Large intestine (tissue), 3 donors: Measurements from ENCODE around the gene DKK3. TPM values are rescaled to one million over a fixed set of nuclear protein-coding genes. Genes with fewer than 3 reads are reported as not detected.
A peak's percentile ranks its signal among the peaks of the same experiment; 100 is the strongest.

Source experiments
- DNase-seq, 2 donors: peaks; one replicate each; pipeline versions ENCODE4 v3.0.0 to v3.0.0-alpha.2; 2013
- H3K27ac ChIP-seq: one replicate; pipeline ENCODE4 v1.5.1; 2013; ENCODE audit warnings: low read length
- H3K27me3 ChIP-seq: 2 replicates; pipeline ENCODE4 v1.6.1; 2013; ENCODE audit warnings: low read length; ENCODE audit not compliant: control insufficient read depth, insufficient read depth
- H3K36me3 ChIP-seq: 2 replicates; pipeline ENCODE4 v1.6.1; 2013; ENCODE audit warnings: low read length; ENCODE audit not compliant: control insufficient read depth, insufficient read depth
- H3K4me1 ChIP-seq: one replicate; pipeline ENCODE4 v1.6.1; 2013; ENCODE audit warnings: low read length; ENCODE audit not compliant: control insufficient read depth, insufficient read depth
- H3K4me3 ChIP-seq: one replicate; pipeline ENCODE4 v1.5.1; 2013; ENCODE audit warnings: low read length
- H3K9me3 ChIP-seq: one replicate; pipeline ENCODE4 v1.6.1; 2013; ENCODE audit warnings: mild to moderate bottlenecking, low read depth, low read length, moderate library complexity; ENCODE audit not compliant: control insufficient read depth
- WGBS: methylation state at CpG from one replicate; pipeline ENCODE4 v1.1.5; 2013; ENCODE audit warnings: low lambda C conversion rate; ENCODE audit not compliant: insufficient coverage; 5-methylcytosine and 5-hydroxymethylcytosine counted together
- polyA plus RNA-seq: library from polyadenylated mRNA; unstranded; fragments of 120-200 nt; gene quantifications from one replicate; pipeline ENCODE4 v1.2.1, GENCODE V29; 2013

The DKK3 gene
- polyA plus RNA-seq, 1 donor = 31.4 TPM

- Histone ChIP-seq H3K4me3 (no peak overlapping the region), H3K27me3 (peaks cover 2% of the 10 kb centered on the region), H3K36me3 (no peaks in the 10 kb centered on the region), H3K4me1 (peaks cover 10% of the 10 kb centered on the region), H3K9me3 (no peaks in the 10 kb centered on the region), H3K27ac (no peak overlapping the region)
- DNase-seq = no peak
- WGBS = no CpG with 5 or more reads among the region's 10 CpGs
These were observed 26.0 kb downstream of the DKK3 start for GRCh38 chr11:11982461-11982860.

- Histone ChIP-seq H3K9me3 (no peaks in the 10 kb centered on the region), H3K36me3 (no peaks in the 10 kb centered on the region), H3K4me1 (peaks cover 13% of the 10 kb centered on the region), H3K27me3 (peaks cover 2% of the 10 kb centered on the region), H3K27ac (no peak overlapping the region), H3K4me3 (no peak overlapping the region)
- WGBS = no CpG with 5 or more reads among the region's 6 CpGs
- DNase-seq = no peak
These were observed 26.6 kb downstream of the DKK3 start for GRCh38 chr11:11981840-11982239.

GRCh38 chr11:11981364-11981763, 27.1 kb downstream of the DKK3 start:
- H3K27ac ChIP-seq = no peak overlapping the region
- no peak for DNase-seq
- no CpG with 5 or more reads among the region's 5 CpGs for WGBS

DNA sequence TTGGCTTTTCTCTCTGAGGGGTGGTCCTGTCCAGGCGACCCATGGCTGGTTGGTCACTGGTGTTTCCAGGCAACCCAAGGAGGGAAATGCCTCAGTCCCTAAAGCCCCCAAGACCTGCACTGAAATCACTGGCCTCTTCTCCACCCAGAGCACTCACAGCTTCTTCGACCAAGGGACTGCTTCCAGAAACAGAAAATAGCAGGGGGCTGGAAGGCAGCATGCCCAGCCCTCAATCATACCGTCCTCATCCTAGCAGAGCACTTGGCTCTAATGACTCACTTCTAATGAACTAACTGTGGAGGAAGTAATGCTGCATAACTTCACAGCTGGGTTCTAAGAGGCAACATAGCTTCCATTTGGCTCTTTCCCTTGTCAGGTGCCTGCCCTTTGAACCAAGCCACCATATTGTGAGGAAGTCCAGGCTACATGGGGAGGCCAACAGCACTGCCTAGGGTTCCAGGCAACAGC, 27.6 kb downstream of the DKK3 start:
- H3K36me3 ChIP-seq = no peaks in the 10 kb centered on the region
- peaks cover 2% of the 10 kb centered on the region for H3K27me3 ChIP-seq
- no peak for DNase-seq
- H3K4me1 ChIP-seq = peaks cover 20% of the 10 kb centered on the region
- no peak overlapping the region for H3K27ac ChIP-seq
- H3K9me3 ChIP-seq = no peaks in the 10 kb centered on the region
- H3K4me3 ChIP-seq = no peak overlapping the region
- WGBS = no CpG with 5 or more reads among the region's 3 CpGs

More at GRCh38 chr11:11981364-11981763, 27.1 kb downstream of the DKK3 start:
- H3K27me3 ChIP-seq = peaks cover 2% of the 10 kb centered on the region
- H3K36me3 ChIP-seq = no peaks in the 10 kb centered on the region
- H3K4me3 ChIP-seq = no peak overlapping the region
- peaks cover 18% of the 10 kb centered on the region for H3K4me1 ChIP-seq
- H3K9me3 ChIP-seq = no peaks in the 10 kb centered on the region

DNA sequence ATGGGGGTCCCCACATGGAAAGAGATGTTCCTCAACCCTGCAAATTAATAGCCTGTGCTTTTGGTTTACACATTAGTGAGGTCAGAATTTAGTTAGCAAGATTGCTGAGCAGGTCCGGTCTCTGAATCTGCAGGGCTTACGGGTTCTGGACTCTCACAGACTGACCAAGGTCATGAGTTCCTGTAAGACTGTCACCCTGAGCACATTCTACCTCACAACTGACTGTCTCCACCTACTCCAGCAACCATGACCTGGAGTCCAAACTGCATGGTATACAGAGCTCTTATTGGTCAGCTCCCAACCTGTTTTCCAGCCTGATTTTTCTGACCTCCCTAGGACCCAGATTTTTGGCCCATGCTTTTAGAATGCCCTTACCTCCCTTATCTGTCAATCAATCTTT, 28.2 kb downstream of the DKK3 start:
- H3K4me3 ChIP-seq = no peak overlapping the region
- H3K27ac ChIP-seq = no peak overlapping the region
- H3K4me1 ChIP-seq = peaks cover 20% of the 10 kb centered on the region
- peak in 1 of 2 donors; percentile 23 for DNase-seq
- no CpG with 5 or more reads among the region's 2 CpGs for WGBS
- no peaks in the 10 kb centered on the region for H3K9me3 ChIP-seq
- H3K36me3 ChIP-seq = no peaks in the 10 kb centered on the region
- H3K27me3 ChIP-seq = peaks cover 2% of the 10 kb centered on the region

GRCh38 chr11:11979488-11980117, 28.8 kb downstream of the DKK3 start:
- peak; percentile 47 to 62 for DNase-seq
- peak overlapping the region; percentile 8 for H3K27ac ChIP-seq
- H3K4me1 ChIP-seq = peaks cover 20% of the 10 kb centered on the region
- H3K36me3 ChIP-seq = no peaks in the 10 kb centered on the region
- H3K4me3 ChIP-seq = no peak overlapping the region
- no peaks in the 10 kb centered on the region for H3K9me3 ChIP-seq
- H3K27me3 ChIP-seq = peaks cover 2% of the 10 kb centered on the region
- WGBS = no CpG with 5 or more reads among the region's 8 CpGs

GRCh38 chr11:11978792-11979487, 29.5 kb downstream of the DKK3 start:
- no CpG with 5 or more reads among the region's 13 CpGs for WGBS
- H3K4me1 ChIP-seq = peaks cover 20% of the 10 kb centered on the region
- peak overlapping the region; percentile 8 for H3K27ac ChIP-seq
- no peak overlapping the region for H3K4me3 ChIP-seq
- peaks cover 2% of the 10 kb centered on the region for H3K27me3 ChIP-seq
- DNase-seq = peak; percentile 26 to 41
- H3K36me3 ChIP-seq = no peaks in the 10 kb centered on the region
- H3K9me3 ChIP-seq = no peaks in the 10 kb centered on the region

- Histone ChIP-seq H3K27me3 (peaks cover 2% of the 10 kb centered on the region), H3K27ac (no peak overlapping the region), H3K9me3 (no peaks in the 10 kb centered on the region), H3K4me3 (no peak overlapping the region), H3K4me1 (peaks cover 22% of the 10 kb centered on the region), H3K36me3 (no peaks in the 10 kb centered on the region)
- WGBS = 96% methylated on average over 2 of the region's 4 CpGs
- DNase-seq = no peak
These were observed 30.3 kb downstream of the DKK3 start for GRCh38 chr11:11978098-11978637.

DNA sequence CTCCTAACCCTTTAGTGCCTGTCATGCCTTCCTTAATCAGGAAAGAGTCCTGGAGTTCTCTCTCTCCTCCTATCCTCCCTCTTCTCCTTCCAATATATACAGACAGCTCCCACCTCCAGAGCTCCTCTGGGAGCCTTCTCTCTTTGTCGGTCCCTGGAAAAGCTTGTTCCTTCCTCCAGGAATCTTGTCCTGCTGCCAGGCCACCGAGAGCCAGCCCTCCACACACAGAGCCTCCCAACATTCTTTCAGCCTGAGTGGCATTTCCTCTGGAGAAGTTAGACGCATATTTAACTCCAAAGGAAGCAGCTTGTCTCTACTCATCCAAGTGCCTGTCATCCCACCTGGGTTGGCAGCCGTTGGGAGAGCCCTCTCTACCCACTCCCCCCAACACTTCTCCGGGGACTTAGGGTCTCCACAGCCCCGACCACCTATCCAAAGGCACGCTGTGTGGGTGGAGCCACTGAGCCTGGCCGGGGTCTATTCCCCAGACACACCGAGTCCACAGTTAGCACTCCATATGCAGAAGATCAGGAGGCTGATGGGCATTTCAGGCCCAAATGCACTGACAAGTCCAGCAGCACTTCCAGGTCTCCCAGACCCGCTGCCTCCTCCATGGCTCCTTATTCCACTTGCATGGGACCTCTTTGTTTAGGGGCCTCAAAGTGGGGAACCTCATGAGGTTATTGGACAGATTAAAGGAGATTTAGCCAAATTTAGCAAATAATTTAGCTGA, 31.1 kb downstream of the DKK3 start:
- H3K27me3 ChIP-seq = peaks cover 2% of the 10 kb centered on the region
- peak in 1 of 2 donors; percentile 21 for DNase-seq
- H3K36me3 ChIP-seq = no peaks in the 10 kb centered on the region
- no CpG with 5 or more reads among the region's 10 CpGs for WGBS
- H3K27ac ChIP-seq = peak overlapping the region; percentile 32
- no peaks in the 10 kb centered on the region for H3K9me3 ChIP-seq
- no peak overlapping the region for H3K4me3 ChIP-seq
- H3K4me1 ChIP-seq = peaks cover 25% of the 10 kb centered on the region

- peaks cover 25% of the 10 kb centered on the region for H3K4me1 ChIP-seq
- H3K9me3 ChIP-seq = no peaks in the 10 kb centered on the region
- H3K27me3 ChIP-seq = peaks cover 2% of the 10 kb centered on the region
- peak overlapping the region; percentile 32 for H3K27ac ChIP-seq
- WGBS = no CpG with 5 or more reads among the region's 6 CpGs
- no peak overlapping the region for H3K4me3 ChIP-seq
- no peak for DNase-seq
- H3K36me3 ChIP-seq = no peaks in the 10 kb centered on the region
These were observed 31.8 kb downstream of the DKK3 start for GRCh38 chr11:11976481-11977127.
